ENCODE measurements around the gene RUFY3. TPM values are rescaled to one million over a fixed set of nuclear protein-coding genes. Genes with fewer than 3 reads are reported as not detected.

RUFY3 gene
- total and polyA plus RNA-seq, 2 of the 13 experiments (the other 11 are each of a cell fraction or from before 2014, with no cell fraction given): 17.9 to 25.3 TPM

DNA sequence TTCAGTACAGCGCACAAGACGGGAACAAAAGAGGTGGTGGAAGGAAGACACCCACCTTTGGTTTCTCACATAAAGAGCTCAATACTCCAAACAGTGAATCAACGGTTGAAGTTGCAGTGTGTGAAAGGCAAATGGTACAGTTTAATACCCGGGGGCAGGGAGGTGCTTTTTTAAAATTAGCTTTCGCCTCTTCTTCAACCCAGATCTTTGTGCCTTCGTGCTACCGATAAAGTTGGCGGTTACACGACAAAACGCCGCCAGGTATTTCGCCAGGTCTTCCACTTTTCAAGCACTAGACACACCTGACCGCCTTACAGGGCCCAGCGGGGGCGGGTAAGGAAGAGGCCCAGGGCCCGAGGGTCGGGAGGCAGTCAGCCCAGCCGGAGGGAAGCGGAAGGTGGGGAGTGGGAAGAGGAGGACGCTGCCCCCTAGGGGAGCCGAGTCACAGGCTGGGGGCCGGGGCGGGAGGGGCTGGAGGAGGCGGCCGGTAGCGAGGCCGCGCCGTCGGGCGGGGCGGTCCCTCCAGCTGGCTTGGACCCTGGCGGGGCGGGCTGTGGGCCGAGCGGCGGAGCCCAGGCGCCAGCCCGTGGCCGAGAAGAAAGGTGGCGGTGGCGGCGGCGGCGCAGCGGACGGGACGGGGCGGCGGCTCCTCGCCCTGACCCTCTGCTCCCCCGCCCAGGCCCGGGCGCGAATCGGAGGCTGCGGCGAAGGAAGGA is 17.4 kb upstream of the RUFY3 start (continued):
- TF ChIP-seq, protein P1, sequence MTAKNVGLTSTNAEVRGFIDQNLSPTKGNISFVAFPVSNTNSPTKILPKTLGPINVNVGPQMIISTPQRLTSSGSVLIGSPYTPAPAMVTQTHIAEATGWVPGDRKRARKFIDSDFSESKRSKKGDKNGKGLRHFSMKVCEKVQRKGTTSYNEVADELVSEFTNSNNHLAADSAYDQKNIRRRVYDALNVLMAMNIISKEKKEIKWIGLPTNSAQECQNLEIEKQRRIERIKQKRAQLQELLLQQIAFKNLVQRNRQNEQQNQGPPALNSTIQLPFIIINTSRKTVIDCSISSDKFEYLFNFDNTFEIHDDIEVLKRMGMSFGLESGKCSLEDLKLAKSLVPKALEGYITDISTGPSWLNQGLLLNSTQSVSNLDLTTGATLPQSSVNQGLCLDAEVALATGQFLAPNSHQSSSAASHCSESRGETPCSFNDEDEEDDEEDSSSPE (CRISPR knock-in tag; IDR thresholded peaks at IDR 0.05): 0 out of 2 replicates have a peak, but pooled peaks have one; percentile 14
- TF ChIP-seq ZNF382 (CRISPR knock-in tag; IDR thresholded peaks at IDR 0.05; ENCODE audit: borderline replicate concordance): no peak
- 0 out of 2 replicates have a peak, but pooled peaks have one; percentile 16 for TF ChIP-seq FOXA3 (CRISPR knock-in tag; IDR thresholded peaks at IDR 0.05)
- 0 out of 2 replicates have a peak, but pooled peaks have one; percentile 39 for TF ChIP-seq ZBTB38 (CRISPR knock-in tag; IDR thresholded peaks at IDR 0.05)
- no peak for TF ChIP-seq ZNF207 (IDR thresholded peaks at IDR 0.05; ENCODE audit: borderline replicate concordance)
- TF ChIP-seq ATF7 (IDR thresholded peaks at IDR 0.05): no peak
- TF ChIP-seq ATF7 (CRISPR knock-in tag; IDR thresholded peaks at IDR 0.05): no peak
- TF ChIP-seq, protein P2, sequence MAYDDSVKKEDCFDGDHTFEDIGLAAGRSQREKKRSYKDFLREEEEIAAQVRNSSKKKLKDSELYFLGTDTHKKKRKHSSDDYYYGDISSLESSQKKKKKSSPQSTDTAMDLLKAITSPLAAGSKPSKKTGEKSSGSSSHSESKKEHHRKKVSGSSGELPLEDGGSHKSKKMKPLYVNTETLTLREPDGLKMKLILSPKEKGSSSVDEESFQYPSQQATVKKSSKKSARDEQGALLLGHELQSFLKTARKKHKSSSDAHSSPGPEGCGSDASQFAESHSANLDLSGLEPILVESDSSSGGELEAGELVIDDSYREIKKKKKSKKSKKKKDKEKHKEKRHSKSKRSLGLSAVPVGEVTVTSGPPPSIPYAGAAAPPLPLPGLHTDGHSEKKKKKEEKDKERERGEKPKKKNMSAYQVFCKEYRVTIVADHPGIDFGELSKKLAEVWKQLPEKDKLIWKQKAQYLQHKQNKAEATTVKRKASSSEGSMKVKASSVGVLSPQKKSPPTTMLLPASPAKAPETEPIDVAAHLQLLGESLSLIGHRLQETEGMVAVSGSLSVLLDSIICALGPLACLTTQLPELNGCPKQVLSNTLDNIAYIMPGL (CRISPR knock-in tag; IDR thresholded peaks at IDR 0.05; ENCODE audit: borderline replicate concordance in 1 of 2, low read depth in 1 of 2): peak; percentile 90 to 91
- TF ChIP-seq, protein P3, sequence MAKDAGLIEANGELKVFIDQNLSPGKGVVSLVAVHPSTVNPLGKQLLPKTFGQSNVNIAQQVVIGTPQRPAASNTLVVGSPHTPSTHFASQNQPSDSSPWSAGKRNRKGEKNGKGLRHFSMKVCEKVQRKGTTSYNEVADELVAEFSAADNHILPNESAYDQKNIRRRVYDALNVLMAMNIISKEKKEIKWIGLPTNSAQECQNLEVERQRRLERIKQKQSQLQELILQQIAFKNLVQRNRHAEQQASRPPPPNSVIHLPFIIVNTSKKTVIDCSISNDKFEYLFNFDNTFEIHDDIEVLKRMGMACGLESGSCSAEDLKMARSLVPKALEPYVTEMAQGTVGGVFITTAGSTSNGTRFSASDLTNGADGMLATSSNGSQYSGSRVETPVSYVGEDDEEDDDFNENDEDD (CRISPR knock-in tag; IDR thresholded peaks at IDR 0.05; ENCODE audit: borderline replicate concordance): peak; percentile 19; the same call in 1 of the 2 replicates
- 0 out of 2 replicates have a peak, but pooled peaks have one; percentile 20 for TF ChIP-seq HDAC2 (CRISPR knock-in tag; IDR thresholded peaks at IDR 0.05)
- TF ChIP-seq, protein P4, sequence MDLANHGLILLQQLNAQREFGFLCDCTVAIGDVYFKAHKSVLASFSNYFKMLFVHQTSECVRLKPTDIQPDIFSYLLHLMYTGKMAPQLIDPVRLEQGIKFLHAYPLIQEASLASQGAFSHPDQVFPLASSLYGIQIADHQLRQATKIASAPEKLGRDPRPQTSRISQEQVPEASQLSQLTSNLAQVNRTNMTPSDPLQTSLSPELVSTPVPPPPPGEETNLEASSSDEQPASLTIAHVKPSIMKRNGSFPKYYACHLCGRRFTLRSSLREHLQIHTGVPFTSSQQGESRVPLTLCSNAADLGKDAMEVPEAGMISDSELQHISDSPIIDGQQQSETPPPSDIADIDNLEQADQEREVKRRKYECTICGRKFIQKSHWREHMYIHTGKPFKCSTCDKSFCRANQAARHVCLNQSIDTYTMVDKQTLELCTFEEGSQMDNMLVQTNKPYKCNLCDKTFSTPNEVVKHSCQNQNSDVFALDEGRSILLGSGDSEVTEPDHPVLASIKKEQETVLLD (CRISPR knock-in tag; IDR thresholded peaks at IDR 0.05; ENCODE audit: low read depth): peak; percentile 81
- TF ChIP-seq SPEN (CRISPR knock-in tag; IDR thresholded peaks at IDR 0.05; ENCODE audit: low read depth): peak; percentile 64
- TF ChIP-seq, protein P5, sequence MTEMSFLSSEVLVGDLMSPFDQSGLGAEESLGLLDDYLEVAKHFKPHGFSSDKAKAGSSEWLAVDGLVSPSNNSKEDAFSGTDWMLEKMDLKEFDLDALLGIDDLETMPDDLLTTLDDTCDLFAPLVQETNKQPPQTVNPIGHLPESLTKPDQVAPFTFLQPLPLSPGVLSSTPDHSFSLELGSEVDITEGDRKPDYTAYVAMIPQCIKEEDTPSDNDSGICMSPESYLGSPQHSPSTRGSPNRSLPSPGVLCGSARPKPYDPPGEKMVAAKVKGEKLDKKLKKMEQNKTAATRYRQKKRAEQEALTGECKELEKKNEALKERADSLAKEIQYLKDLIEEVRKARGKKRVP (CRISPR knock-in tag; IDR thresholded peaks at IDR 0.05): no peak
- TF ChIP-seq, protein P6, sequence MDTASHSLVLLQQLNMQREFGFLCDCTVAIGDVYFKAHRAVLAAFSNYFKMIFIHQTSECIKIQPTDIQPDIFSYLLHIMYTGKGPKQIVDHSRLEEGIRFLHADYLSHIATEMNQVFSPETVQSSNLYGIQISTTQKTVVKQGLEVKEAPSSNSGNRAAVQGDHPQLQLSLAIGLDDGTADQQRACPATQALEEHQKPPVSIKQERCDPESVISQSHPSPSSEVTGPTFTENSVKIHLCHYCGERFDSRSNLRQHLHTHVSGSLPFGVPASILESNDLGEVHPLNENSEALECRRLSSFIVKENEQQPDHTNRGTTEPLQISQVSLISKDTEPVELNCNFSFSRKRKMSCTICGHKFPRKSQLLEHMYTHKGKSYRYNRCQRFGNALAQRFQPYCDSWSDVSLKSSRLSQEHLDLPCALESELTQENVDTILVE (CRISPR knock-in tag; IDR thresholded peaks at IDR 0.05): 0 out of 2 replicates have a peak, but pooled peaks have one; percentile 42
- TF ChIP-seq, protein P7, sequence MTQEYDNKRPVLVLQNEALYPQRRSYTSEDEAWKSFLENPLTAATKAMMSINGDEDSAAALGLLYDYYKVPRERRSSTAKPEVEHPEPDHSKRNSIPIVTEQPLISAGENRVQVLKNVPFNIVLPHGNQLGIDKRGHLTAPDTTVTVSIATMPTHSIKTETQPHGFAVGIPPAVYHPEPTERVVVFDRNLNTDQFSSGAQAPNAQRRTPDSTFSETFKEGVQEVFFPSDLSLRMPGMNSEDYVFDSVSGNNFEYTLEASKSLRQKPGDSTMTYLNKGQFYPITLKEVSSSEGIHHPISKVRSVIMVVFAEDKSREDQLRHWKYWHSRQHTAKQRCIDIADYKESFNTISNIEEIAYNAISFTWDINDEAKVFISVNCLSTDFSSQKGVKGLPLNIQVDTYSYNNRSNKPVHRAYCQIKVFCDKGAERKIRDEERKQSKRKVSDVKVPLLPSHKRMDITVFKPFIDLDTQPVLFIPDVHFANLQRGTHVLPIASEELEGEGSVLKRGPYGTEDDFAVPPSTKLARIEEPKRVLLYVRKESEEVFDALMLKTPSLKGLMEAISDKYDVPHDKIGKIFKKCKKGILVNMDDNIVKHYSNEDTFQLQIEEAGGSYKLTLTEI (CRISPR knock-in tag; conservative IDR thresholded peaks at IDR 0.05): no peak
- no peak for TF ChIP-seq ZSCAN9 (CRISPR knock-in tag; IDR thresholded peaks at IDR 0.05; ENCODE audit: borderline replicate concordance)
- TF ChIP-seq ZNF331 (CRISPR knock-in tag; IDR thresholded peaks at IDR 0.05): no peak
- no peak for TF ChIP-seq SNAI1 (CRISPR knock-in tag; IDR thresholded peaks at IDR 0.05; ENCODE audit: borderline replicate concordance)
- no peak for TF ChIP-seq GTF2F1 (IDR thresholded peaks at IDR 0.05; ENCODE audit: low read length)
